Measurements from ENCODE around the gene FAM114A1. TPM values are rescaled to one million over a fixed set of nuclear protein-coding genes. Genes with fewer than 3 reads are reported as not detected.

The FAM114A1 gene
- total and polyA plus RNA-seq, 2 of the 4 experiments (the other 2 are of a cell fraction), result 135 to 649 TPM

DNA sequence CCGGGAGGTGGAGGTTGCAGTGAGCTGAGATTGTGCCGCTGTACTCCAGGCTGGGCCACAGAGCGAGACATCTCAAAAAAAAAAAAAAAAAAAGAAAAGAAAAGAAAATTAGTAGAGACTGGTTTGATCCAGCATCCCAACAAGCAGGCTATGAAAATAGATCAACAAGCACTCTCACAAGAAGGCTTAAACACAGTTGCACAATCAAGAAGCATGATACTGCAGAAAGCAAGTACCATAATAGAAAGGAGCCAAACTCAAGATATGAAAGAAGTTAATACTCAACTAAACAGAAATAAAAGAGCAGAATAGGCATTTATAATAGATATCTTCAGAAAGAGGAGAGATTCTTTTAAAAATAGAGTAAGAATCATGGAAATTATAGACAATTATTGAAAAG is 21.6 kb upstream of the FAM114A1 start:
- Histone ChIP-seq H3K14ac (replicated peaks; ENCODE audit: low read depth, low read length) (no peak overlapping the region), H3K27ac (ENCODE audit: insufficient read depth, low read length) (no peak overlapping the region), H3K79me1 (ENCODE audit: low read depth in 1 of 2, low read length in 2 of 2) (no peaks in the 10 kb centered on the region), H3K9me1 (ENCODE audit: insufficient read depth, low read length) (no peaks in the 10 kb centered on the region), H3K4me1 (ENCODE audit: control insufficient read depth, insufficient read depth, low read length) (no peaks in the 10 kb centered on the region), H2BK15ac (ENCODE audit: low read depth, low read length) (no peak overlapping the region), H3K27me3 (ENCODE audit: control insufficient read depth, insufficient read depth, low read length) (no peaks in the 10 kb centered on the region), H2AFZ (replicated peaks; ENCODE audit: low read length, poor library complexity) (no peak overlapping the region), H4K5ac (ENCODE audit: low read depth, low read length) (no peak overlapping the region), H3K18ac (ENCODE audit: low read depth, low read length) (no peak overlapping the region), H2AK9ac (replicated peaks; ENCODE audit: low read depth, low read length, poor library complexity) (no peak overlapping the region), H4K20me1 (ENCODE audit: insufficient read depth, low read length) (no peaks in the 10 kb centered on the region), H2AK5ac (ENCODE audit: low read depth, low read length) (no peak overlapping the region), H3K36me3 (ENCODE audit: control insufficient read depth, insufficient read depth, low read length) (no peaks in the 10 kb centered on the region), H2BK120ac (ENCODE audit: low read depth, low read length) (no peak overlapping the region), H3K56ac (ENCODE audit: extremely low read depth, insufficient read depth, low read length) (no peak overlapping the region), H2BK20ac (ENCODE audit: low read depth, low read length) (no peak overlapping the region), H3K9ac (ENCODE audit: low read depth, low read length) (no peak overlapping the region), H2BK5ac (ENCODE audit: low read depth, low read length, poor library complexity, severe bottlenecking) (no peak overlapping the region), H4K91ac (ENCODE audit: insufficient read depth, low read depth, low read length) (no peak overlapping the region), H3K23ac (ENCODE audit: low read depth, low read length) (no peak overlapping the region), H4K8ac (ENCODE audit: low read depth in 2 of 2, low read length in 2 of 2) (no peak overlapping the region), H3K4me2 (ENCODE audit: low read depth, low read length) (no peak overlapping the region), H3K4ac (ENCODE audit: low read depth, low read length) (no peak overlapping the region), H3K9me3 (ENCODE audit: control insufficient read depth, insufficient read depth, low read length) (no peaks in the 10 kb centered on the region), H3K4me3 (ENCODE audit: insufficient read depth, low read depth, low read length) (no peak overlapping the region)
- ChIA-PET POLR2A (ENCODE audit: unreplicated experiment) (no interaction called here), CTCF (interaction anchor here (0.7 kb wide), 1 partner anchor 247 kb away, joined by 4 read pairs; no protein-coding TSS in a partner anchor)
- no CpG with 5 or more reads among the region's 3 CpGs for WGBS, 2 experiments (ENCODE audit: extremely low coverage in 2 of 2, insufficient read length in 1 of 2)
- no peak for DNase-seq
- no peak for ATAC-seq (ENCODE audit: low read depth)
- dilution Hi-C loops (cut with HindIII; ENCODE audit: low sequenced_read_pairs, unreplicated experiment) (no loop called here), intact Hi-C loops (cut with micrococcal nuclease) (no loop called here), in situ Hi-C loops (cut with MboI; ENCODE audit: low sequenced_read_pairs) (no loop called here)
- peak; percentile 53 for TF ChIP-seq CEBPB (IDR thresholded peaks at IDR 0.05; ENCODE audit: low read depth, low read length)
- TF ChIP-seq, protein P1, sequence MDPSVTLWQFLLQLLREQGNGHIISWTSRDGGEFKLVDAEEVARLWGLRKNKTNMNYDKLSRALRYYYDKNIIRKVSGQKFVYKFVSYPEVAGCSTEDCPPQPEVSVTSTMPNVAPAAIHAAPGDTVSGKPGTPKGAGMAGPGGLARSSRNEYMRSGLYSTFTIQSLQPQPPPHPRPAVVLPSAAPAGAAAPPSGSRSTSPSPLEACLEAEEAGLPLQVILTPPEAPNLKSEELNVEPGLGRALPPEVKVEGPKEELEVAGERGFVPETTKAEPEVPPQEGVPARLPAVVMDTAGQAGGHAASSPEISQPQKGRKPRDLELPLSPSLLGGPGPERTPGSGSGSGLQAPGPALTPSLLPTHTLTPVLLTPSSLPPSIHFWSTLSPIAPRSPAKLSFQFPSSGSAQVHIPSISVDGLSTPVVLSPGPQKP (IDR thresholded peaks at IDR 0.05; ENCODE audit: borderline replicate concordance, low read depth, low read length), result no peak
- no TSS peak for BruUV-seq (replicated peaks)
